Forelimb muscle (tissue), 1 donor: Measurements from ENCODE around the gene PELI2. TPM values are rescaled to one million over a fixed set of nuclear protein-coding genes. Genes with fewer than 3 reads are reported as not detected.
A peak's percentile ranks its signal among the peaks of the same experiment; 100 is the strongest.

ENCODE experiments used
- DNase-seq: peaks from one replicate; pipeline ENCODE4 v3.0.0-alpha.2; 2013; ENCODE audit warnings: low read depth
- polyA plus RNA-seq: library from polyadenylated mRNA; unstranded; fragments of 120-200 nt; gene quantifications from one replicate; pipeline ENCODE4 v1.2.1, GENCODE V29; 2013; ENCODE audit not compliant: insufficient read length

The PELI2 gene
- 3.7 TPM for polyA plus RNA-seq

- peak; percentile 25 for DNase-seq
Observed at GRCh38 chr14:56117765-56118610, at the start of gene PELI2. TSS of gene PELI2 (plus strand) at chr14:56118411. CDS start at chr14:56118661, 250 bp downstream.

- DNase-seq: no peak
Observed at GRCh38 chr14:56073799-56074198, 44.4 kb upstream of the PELI2 start.

- no peak for DNase-seq
Observed at GRCh38 chr14:56075301-56075700, 42.9 kb upstream of the PELI2 start.

- DNase-seq: no peak
Observed at GRCh38 chr14:56081139-56081538, 37.1 kb upstream of the PELI2 start.

GRCh38 chr14:56082880-56083279, 35.3 kb upstream of the PELI2 start:
- DNase-seq: no peak

- no peak for DNase-seq
Observed at GRCh38 chr14:56085471-56085870, 32.7 kb upstream of the PELI2 start.

- no peak for DNase-seq
Observed at GRCh38 chr14:56087671-56088471, 30.3 kb upstream of the PELI2 start.

GRCh38 chr14:56088941-56089340, 29.3 kb upstream of the PELI2 start:
- no peak for DNase-seq

- DNase-seq: no peak
Observed at GRCh38 chr14:56092763-56093162, 25.4 kb upstream of the PELI2 start.

GRCh38 chr14:56094076-56094475, 24.1 kb upstream of the PELI2 start:
- DNase-seq: no peak

- DNase-seq: no peak
Observed at GRCh38 chr14:56098021-56098420, 20.2 kb upstream of the PELI2 start.

- no peak for DNase-seq
Observed at GRCh38 chr14:56099081-56099797, 19.0 kb upstream of the PELI2 start.

- no peak for DNase-seq
Observed at GRCh38 chr14:56100556-56100955, 17.7 kb upstream of the PELI2 start.

GRCh38 chr14:56102941-56103340, 15.3 kb upstream of the PELI2 start:
- DNase-seq: no peak

GRCh38 chr14:56107615-56108014, 10.6 kb upstream of the PELI2 start:
- no peak for DNase-seq

- DNase-seq: no peak
Observed at GRCh38 chr14:56108057-56108456, 10.2 kb upstream of the PELI2 start.

GRCh38 chr14:56112781-56113180, 5.4 kb upstream of the PELI2 start:
- no peak for DNase-seq

GRCh38 chr14:56115334-56115870, 2.8 kb upstream of the PELI2 start:
- no peak for DNase-seq

GRCh38 chr14:56115976-56116893, 2.0 kb upstream of the PELI2 start:
- DNase-seq: no peak

GRCh38 chr14:56118611-56119181, 485 bp downstream of the PELI2 start:
- DNase-seq: no peak
